Liver (tissue), 9 donors: ENCODE measurements around the gene FUT7. TPM values are rescaled to one million over a fixed set of nuclear protein-coding genes. Genes with fewer than 3 reads are reported as not detected.

Experiments used
- DNase-seq: peaks from one replicate; pipeline ENCODE4 v3.0.0-alpha.2; 2017; ENCODE audit warnings: low spot score
- H3K27ac ChIP-seq, 2 donors: one replicate each; pipeline ENCODE4 v1.7.0; 2013; ENCODE audit warnings: inconsistent platforms in 2 of 2, low read length in 2 of 2, control low read depth in 1 of 2, low read depth in 1 of 2, mild to moderate bottlenecking in 1 of 2
- H3K27me3 ChIP-seq, 4 donors: one replicate each; pipeline versions ENCODE4 v1.6.1 to v1.7.0; 2013; ENCODE audit warnings: low read length in 3 of 4, inconsistent platforms in 1 of 4, mild to moderate bottlenecking in 1 of 4, moderate library complexity in 1 of 4; ENCODE audit not compliant: control insufficient read depth in 4 of 4, insufficient read depth in 4 of 4
- H3K36me3 ChIP-seq, 4 donors: one replicate each; pipeline versions ENCODE4 v1.6.1 to v1.7.0; 2013; ENCODE audit warnings: low read length in 3 of 4, mild to moderate bottlenecking in 3 of 4, low read depth in 1 of 4, moderate library complexity in 1 of 4; ENCODE audit not compliant: control insufficient read depth in 4 of 4, insufficient read depth in 3 of 4
- H3K4me1 ChIP-seq, 4 donors: one replicate each; pipeline versions ENCODE4 v1.6.1 to v1.7.0; 2013; ENCODE audit warnings: low read length in 3 of 4, mild to moderate bottlenecking in 3 of 4, moderate library complexity in 1 of 4; ENCODE audit not compliant: control insufficient read depth in 4 of 4, insufficient read depth in 4 of 4
- H3K4me3 ChIP-seq, 3 donors: one replicate each; pipeline versions ENCODE4 v1.6.1 to v1.7.0; 2013; ENCODE audit warnings: low read length in 3 of 3, control low read depth in 1 of 3, low read depth in 1 of 3, mild to moderate bottlenecking in 1 of 3
- H3K9ac ChIP-seq, 2 donors: one replicate each; pipeline ENCODE4 v1.7.0; 2013; ENCODE audit warnings: low read length in 2 of 2, mild to moderate bottlenecking in 2 of 2, moderate library complexity in 2 of 2, control low read depth in 1 of 2, low read depth in 1 of 2
- H3K9me3 ChIP-seq, 4 donors: one replicate each; pipeline versions ENCODE4 v1.6.1 to v1.7.0; 2013; ENCODE audit warnings: low read length in 3 of 4; ENCODE audit not compliant: control insufficient read depth in 4 of 4
- ATF3 ChIP-seq: IDR thresholded peaks from 2 replicates; pipeline ENCODE4 v1.6.1; 2016; ENCODE audit warnings: antibody characterized with exemption
- CTCF ChIP-seq: fragments of 150-350 bp; IDR thresholded peaks from 2 replicates; pipeline ENCODE4 v1.5.1; 2017; ENCODE audit warnings: improper control_type of control experiment, low read depth, low read length; ENCODE audit not compliant: missing input control
- EGR1 ChIP-seq, 2 donors: IDR thresholded peaks; 2 replicates each; pipeline ENCODE4 v1.6.1; 2016 to 2018; ENCODE audit warnings: antibody characterized with exemption in 2 of 2, low read depth in 2 of 2
- FOXA1 ChIP-seq: IDR thresholded peaks from 2 replicates; pipeline ENCODE4 v1.6.1; 2016; ENCODE audit warnings: antibody characterized with exemption
- FOXA2 ChIP-seq: IDR thresholded peaks from 2 replicates; pipeline ENCODE4 v1.6.1; 2016; ENCODE audit warnings: antibody characterized with exemption
- GABPA ChIP-seq, 2 donors: IDR thresholded peaks in 1 of 2; conservative IDR thresholded peaks in 1 of 2; 2 replicates each; pipeline ENCODE4 v1.6.1; 2016; ENCODE audit warnings: antibody characterized with exemption in 2 of 2, mild to moderate bottlenecking in 1 of 2, moderate library complexity in 1 of 2
- HNF4A ChIP-seq, 2 donors: conservative IDR thresholded peaks; 2 replicates each; pipeline ENCODE4 v1.6.1; 2016; ENCODE audit warnings: antibody characterized with exemption in 2 of 2, mild to moderate bottlenecking in 2 of 2
- HNF4G ChIP-seq: IDR thresholded peaks from 2 replicates; pipeline ENCODE4 v1.6.1; 2016; ENCODE audit warnings: antibody characterized with exemption
- JUND ChIP-seq, 2 donors: IDR thresholded peaks; 2 replicates each; pipeline ENCODE4 v1.6.1; 2016; ENCODE audit warnings: antibody characterized with exemption in 2 of 2
- MAX ChIP-seq: IDR thresholded peaks from 2 replicates; pipeline ENCODE4 v1.6.1; 2016; ENCODE audit warnings: antibody characterized with exemption
- NR2F2 ChIP-seq: IDR thresholded peaks from 2 replicates; pipeline ENCODE4 v1.6.1; 2016; ENCODE audit warnings: antibody characterized with exemption
- RAD21 ChIP-seq, 2 donors: IDR thresholded peaks; 2 replicates each; pipeline ENCODE4 v1.6.1; 2016; ENCODE audit warnings: antibody characterized with exemption in 2 of 2, mild to moderate bottlenecking in 2 of 2
- REST ChIP-seq: IDR thresholded peaks from 2 replicates; pipeline ENCODE4 v1.6.1; 2016; ENCODE audit warnings: antibody characterized with exemption, mild to moderate bottlenecking
- RXRA ChIP-seq, 2 donors: IDR thresholded peaks; 2 replicates each; pipeline ENCODE4 v1.6.1; 2017 to 2018; ENCODE audit warnings: antibody characterized with exemption in 2 of 2, mild to moderate bottlenecking in 1 of 2
- SP1 ChIP-seq: IDR thresholded peaks from 2 replicates; pipeline ENCODE4 v1.6.1; 2018; ENCODE audit warnings: antibody characterized with exemption, mild to moderate bottlenecking
- TAF1 ChIP-seq: conservative IDR thresholded peaks from 2 replicates; pipeline ENCODE4 v1.6.1; 2016; ENCODE audit warnings: antibody characterized with exemption, mild to moderate bottlenecking
- YY1 ChIP-seq: IDR thresholded peaks from 2 replicates; pipeline ENCODE4 v1.6.1; 2016; ENCODE audit warnings: antibody characterized with exemption, mild to moderate bottlenecking
- ZBTB33 ChIP-seq: IDR thresholded peaks from 2 replicates; pipeline ENCODE4 v1.6.1; 2016; ENCODE audit warnings: antibody characterized with exemption
- WGBS: extraction: QIAGEN DNeasy Blood & Tissue Kit; methylation state at CpG from one replicate; pipeline ENCODE4 v1.1.7; 2013; 5-methylcytosine and 5-hydroxymethylcytosine counted together
- polyA plus RNA-seq, 2 donors: library from polyadenylated mRNA; stranded (reverse) in 1 of 2; unstranded in 1 of 2; fragments of 200-250 nt in 1 of 2; fragments of >200 nt in 1 of 2; fragmentation: Nextera tagmentation in 1 of 2; extraction: Ambion mirVana in 1 of 2; gene quantifications; one replicate each; pipeline versions ENCODE4 v1.2.1 to v1.2.3, GENCODE V29; 2013 to 2015
- total RNA-seq, 2 donors: library from RNA; depleted of rRNA; stranded (reverse); fragments of >200 nt; gene quantifications; one replicate each; pipeline ENCODE4 v1.2.3, GENCODE V29; 2014
- donor health status: healthy.
- donor health status: healthy.
- donor health status: healthy.
- donor health status: healthy.
- donor health status: healthy.

FUT7 gene
- total and polyA plus RNA-seq, 4 donors = 0.14 to 0.67 (median 0.37) TPM; not detected in 1

- no peak for DNase-seq
- 68% methylated on average over 17 of the region's 17 CpGs for WGBS
- TF ChIP-seq FOXA1 (no peak), HNF4G (no peak), RAD21 (IDR thresholded peaks at IDR 0.05) (no peak), TAF1 (no peak), JUND (IDR thresholded peaks at IDR 0.05) (no peak), GABPA (IDR thresholded peaks at IDR 0.05 in 1 of 2, conservative IDR thresholded peaks at IDR 0.05 in 1 of 2) (no peak), NR2F2 (no peak), REST (no peak), CTCF (no peak), RXRA (IDR thresholded peaks at IDR 0.05) (no peak), HNF4A (conservative IDR thresholded peaks at IDR 0.05) (no peak), MAX (no peak), FOXA2 (no peak), EGR1 (IDR thresholded peaks at IDR 0.05; ENCODE audit: low read depth in 2 of 2) (no peak), ZBTB33 (no peak), SP1 (no peak), YY1 (no peak), ATF3 (no peak)
- Histone ChIP-seq H3K4me3 (no peak overlapping the region), H3K27ac (no peak overlapping the region), H3K36me3 (no peaks in the 10 kb centered on the region), H3K9me3 (no peaks in the 10 kb centered on the region), H3K4me1 (peaks cover 21 to 38% (median 30%) of the 10 kb centered on the region in 4 donors), H3K9ac (no peak overlapping the region), H3K27me3 (no peaks in the 10 kb centered on the region)
Observed at GRCh38 chr9:137056739-137057415, 25.0 kb upstream of the FUT7 start.
